GM18858 (cell line): ENCODE results near the gene PPARA.
"Not testable (repeated sequence)": the region's sequence is repeated elsewhere in the genome, so short reads cannot be mapped to it uniquely, and the experiment has no call there.

ENCODE experiments used
- ATAC-seq: cut with Tn5 transposase; IDR thresholded peaks from one replicate; pipeline ENCODE4 v1.9.1; 2021; ENCODE audit not compliant: unreplicated experiment

PPARA gene

GRCh38 chr22:46125816-46126765 is 24.2 kb upstream of the PPARA start:
- ATAC-seq, result no peak

- no peak for ATAC-seq
These were observed 23.4 kb upstream of the PPARA start for GRCh38 chr22:46126853-46127385.

- ATAC-seq, result no peak
These were observed 22.8 kb upstream of the PPARA start for GRCh38 chr22:46127556-46127955.

DNA sequence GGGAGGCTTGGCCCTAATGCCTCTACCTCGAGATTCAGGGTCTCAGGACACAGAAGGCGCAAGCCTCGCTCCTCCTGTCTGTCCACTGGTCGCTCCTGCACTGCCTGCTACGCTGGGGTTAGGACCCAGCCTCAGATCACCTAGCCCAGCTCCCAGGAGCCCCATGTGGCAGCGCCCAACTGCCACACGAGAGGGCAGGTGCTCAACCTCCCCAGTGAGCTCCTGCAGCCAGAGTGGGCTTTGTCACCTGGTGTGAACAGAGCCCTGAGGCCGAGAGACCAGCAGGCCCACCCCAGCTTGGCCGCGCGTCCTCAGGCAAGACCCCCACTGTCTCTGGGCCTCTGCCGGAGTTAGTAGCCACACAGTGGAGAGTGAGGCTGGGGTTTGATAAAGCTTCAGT is 21.7 kb upstream of the PPARA start:
- ATAC-seq, result no peak

DNA sequence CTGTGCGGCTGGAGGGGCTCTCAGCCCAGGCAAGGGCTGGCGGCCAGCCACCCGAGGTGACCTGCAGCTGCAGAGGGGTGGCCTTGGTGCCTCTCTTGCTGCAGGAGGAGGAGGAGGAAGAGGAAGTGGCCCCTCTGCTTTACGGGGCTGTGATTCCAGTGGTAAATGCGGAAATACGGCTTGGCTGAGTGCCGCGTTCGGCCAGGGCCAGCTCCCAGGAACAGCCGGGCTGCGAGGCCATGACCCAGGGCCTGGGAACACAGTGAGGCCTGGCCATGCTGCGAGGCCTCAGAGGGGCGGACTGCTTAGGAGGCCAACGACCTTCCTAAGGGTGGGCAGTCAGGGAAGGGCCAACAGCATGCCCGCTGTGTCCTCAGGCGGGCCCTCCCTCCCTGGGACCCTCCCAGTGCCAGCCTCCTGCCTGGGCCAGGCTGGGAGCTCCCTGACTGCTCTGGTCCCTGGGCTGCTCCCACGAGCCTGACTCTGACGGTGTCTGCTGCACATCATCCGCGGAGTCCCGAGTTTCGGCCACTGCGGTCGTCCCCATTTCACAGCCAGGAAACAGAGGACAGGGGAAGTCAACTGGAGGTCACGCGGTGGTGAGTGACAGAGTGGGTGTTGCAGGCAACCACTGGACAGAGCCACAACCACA is 20.8 kb upstream of the PPARA start:
- no peak for ATAC-seq

DNA sequence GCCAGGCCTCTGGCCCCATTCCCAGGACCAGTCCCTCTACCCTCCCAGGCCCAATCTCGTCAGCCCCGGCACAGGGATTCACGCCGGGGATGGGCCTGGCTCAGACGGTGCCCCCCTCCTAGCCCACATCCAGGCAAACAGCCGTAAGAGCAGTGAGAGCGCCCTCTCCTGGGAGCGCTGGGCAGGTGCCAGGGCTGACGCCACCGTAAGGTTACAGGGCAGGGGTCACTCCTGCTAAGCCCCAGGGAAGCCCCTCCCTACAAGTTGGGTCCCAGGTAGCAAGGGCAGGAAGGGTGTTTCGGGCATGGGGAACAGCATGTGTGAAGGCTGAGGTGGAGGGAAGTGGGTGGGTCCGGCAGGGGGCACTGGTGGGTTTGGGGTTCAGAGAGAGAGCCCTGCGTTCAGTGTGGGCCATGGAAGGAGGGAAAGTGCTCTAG is 19.2 kb upstream of the PPARA start:
- no peak for ATAC-seq

DNA sequence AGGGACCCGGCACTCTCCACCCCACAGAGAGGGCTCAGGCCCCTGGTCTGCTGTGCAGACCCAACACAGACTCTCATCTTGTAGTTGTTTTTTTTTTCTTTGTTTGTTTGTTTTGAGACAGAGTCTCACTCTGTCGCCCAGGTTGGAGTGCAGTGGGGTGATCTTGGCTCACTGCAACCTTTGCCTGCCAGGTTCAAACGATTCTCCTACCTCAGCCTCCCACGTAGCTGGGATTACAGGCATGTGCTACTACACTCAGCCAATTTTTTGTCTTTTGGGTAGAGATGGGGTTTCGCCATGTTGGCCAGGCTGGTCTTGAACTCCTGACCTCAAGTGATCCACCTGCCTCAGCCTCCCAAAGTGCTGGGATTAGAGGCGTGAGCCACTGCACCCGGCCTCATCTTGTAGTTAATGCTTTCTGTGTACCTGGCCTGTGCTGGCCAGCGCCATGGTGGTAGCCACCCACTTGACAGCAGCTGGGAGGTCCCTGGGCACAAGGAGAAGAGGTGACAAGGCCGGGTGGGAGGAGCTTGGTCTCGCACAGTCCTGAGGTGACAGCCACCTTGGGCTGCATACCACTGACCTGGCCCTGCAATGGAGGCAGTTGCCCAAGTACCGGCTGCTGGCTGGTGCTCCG is 18.0 kb upstream of the PPARA start:
- not testable (repeated sequence) for ATAC-seq

DNA sequence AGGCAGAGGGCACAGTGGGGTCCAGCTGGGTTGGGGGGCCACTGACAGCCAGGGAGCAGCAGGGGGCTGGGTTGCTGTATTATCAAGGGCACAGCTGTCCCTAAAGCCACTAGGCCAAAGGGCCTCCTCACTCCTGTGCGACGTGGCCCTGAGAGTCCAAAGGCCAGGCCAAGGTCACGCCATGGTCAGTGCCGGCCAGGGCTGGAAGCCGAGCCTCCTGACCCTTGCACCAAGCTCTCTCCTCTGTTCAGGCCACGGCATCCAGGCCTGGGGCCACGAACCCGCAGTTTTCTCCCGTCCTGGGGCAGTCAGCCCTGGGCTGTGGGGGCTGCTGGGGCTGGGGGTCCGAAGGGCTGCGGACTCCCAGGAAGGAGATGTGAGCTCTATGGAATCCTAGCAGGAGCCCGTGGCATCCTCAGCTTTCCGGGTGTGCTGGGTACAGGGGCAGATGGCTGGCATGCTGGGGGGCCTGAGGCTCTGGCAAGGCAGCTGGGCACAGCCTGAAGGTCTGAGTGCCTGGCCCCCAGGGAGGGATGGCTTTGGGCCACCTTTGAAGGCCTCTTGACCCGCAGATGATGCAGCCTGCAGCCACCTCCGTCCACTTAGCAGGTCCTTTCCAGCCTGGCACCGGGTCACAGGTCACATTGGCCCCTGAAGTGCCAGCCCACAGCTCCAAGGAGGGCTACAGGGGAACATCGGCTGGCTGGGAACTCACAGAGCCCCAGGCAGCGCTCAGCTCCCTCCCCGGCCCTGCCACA is 17.3 kb upstream of the PPARA start:
- no peak for ATAC-seq

DNA sequence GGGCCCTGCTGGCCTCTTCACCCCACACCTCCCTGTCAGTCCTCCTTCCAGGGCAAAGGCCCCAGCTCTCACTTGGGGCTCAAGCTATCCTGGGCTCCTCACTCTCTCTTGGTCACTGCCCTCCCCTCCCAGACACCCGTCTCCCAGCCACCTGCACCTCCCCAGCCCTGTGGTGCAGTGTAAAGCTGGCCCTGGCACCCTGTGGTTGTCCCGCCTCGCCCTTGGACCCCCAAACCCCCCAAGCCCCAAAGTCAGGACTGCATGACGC is 16.8 kb upstream of the PPARA start:
- ATAC-seq, result no peak

- ATAC-seq, result no peak
These were observed 16.1 kb upstream of the PPARA start for GRCh38 chr22:46134111-46134705.

DNA sequence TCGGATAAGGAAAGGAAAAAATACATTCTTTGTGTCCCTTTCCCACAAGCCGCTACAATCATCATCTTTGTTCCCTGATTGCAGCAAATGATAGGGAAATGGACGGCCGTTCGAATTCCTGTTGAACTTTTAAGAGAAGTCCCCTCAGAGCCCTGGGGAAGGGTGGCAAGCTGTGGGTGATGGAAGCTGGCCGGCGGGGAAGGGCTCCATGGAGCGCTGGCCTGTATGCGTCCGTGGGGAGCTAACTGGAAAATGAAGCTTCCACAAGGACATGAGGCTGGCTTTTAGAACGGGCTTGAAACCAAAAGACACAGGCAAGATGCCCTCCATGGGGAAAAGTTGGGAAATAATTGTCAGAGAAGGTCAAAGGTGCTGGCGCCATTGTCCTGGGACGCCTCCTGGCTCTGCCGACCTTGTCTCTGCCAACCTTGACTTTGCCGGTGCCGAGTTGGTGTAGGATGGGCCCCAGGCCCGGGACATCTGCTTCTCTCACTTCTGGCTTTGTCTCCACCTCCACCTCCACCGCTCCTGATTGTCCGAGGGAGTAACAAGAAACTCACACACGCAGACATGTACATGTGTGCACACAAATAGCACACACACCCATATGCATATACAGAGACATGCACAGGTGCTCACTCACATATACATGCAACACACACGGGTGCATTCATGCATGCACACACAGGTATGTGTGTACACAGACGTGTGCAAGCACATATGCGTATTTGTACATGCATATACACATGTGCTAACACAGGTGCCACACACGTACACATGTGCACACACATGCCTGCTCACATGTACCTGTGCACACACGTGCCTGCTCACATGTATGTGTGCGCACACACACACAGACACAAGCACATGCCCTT is 14.5 kb upstream of the PPARA start:
- no peak for ATAC-seq

- ATAC-seq, result no peak
These were observed 13.7 kb upstream of the PPARA start for GRCh38 chr22:46136486-46137217.

- no peak for ATAC-seq
These were observed 13.0 kb upstream of the PPARA start for GRCh38 chr22:46137218-46137766.

DNA sequence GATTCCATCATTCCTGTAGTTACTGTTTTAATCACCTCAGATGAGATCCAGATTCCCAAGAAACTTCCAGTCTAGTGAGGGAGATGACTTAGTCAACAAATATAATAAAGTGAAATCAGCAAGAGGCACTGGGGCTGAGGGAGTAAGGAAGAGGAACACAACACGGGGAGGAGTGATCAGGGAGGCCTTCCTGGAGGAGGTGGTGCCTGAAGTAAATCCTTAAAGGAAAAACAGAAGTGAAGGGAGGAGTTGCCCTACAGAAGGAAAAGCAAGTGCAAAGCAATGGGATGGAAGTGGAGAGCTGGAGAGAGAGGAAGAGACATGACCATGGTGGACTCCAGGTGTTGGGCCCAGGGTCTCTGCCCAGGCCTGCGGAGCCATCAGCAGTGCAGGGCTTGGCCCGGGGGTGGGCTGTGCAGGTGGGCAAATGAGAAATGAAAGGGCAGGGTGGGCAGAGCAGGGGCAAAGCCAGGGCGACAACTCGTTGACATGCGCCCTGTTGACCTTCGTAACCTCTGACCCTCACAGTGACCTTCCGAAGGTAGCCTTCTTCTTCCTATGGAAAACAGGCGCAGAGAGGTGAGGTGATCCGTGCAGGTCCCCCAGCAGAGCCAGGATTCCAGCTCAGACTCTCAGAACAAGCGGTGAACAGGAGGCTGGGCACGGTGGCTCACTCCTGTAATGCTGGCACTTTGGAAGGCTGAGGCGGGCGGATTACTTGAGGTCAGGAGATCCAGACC is 12.1 kb upstream of the PPARA start:
- ATAC-seq, result no peak

- not testable (repeated sequence) for ATAC-seq
These were observed 10.9 kb upstream of the PPARA start for GRCh38 chr22:46139417-46139816.

DNA sequence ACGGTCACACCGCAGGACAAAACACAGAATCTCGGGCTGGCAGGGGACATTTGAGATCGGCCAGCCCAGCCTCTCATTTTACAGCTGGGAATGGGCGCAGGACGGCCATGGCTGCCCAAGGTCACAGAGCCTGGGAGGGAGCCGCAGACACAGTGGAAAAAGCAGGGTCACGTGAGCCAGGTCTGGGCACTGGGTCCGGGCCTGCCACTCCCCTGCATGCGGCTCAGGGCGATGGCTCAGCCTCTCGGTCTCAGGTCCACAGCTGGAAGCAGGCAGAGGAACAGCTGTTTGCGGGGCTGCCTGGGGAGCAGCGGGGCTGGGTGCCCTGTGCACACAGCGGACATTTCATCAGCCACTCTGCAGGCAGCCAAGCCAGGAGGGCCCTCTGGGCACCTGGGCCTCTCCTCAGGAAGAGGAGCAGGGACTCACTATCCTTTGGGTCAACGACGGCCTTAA is 10.4 kb upstream of the PPARA start:
- ATAC-seq, result no peak

- ATAC-seq, result no peak
These were observed 9.1 kb upstream of the PPARA start for GRCh38 chr22:46140989-46141928.
